ENCODE data around the gene CDH15.

CDH15 gene

DNA sequence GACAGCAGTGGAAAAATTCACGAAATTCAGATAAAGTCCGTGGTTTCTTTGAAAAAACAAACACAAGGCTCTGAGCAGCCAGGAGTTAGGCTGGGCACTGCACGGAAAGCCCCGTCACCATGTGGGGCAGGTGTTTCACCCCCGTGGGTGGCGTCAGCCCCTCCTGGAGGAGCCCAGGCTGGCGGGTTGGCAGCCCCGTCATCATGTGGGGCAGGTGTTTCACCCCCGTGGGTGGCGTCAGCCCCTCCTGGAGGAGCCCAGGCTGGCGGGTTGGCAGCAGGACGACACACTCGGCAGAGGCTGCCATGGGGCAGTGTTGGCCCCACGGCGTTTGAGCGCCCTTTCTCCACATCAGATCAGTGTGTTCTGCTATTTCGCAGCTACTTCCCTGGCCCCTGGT lies 39.8 kb upstream of the CDH15 start:
- no peaks in the 10 kb centered on the region for H3K9me3 ChIP-seq (ENCODE audit: control insufficient read depth, insufficient read depth, low read depth, low read length)
- POLR2A ChIA-PET, result no interaction called here
- peaks cover 0 to 46% of the 10 kb centered on the region in 2 experiments; a peak in 1 of 3 replicates for H3K36me3 ChIP-seq (ENCODE audit: control insufficient read depth in 2 of 2, insufficient read depth in 1 of 2, low read length in 2 of 2)
- no peak overlapping the region for H3K27ac ChIP-seq (ENCODE audit: extremely low read depth, low read depth, low read length)
- no peak overlapping the region for H3K4me3 ChIP-seq (ENCODE audit: low read depth, low read length)
- no peaks in the 10 kb centered on the region for H3K4me1 ChIP-seq (ENCODE audit: control insufficient read depth, insufficient read depth, low read length)
- CTCF ChIA-PET, result no interaction called here
- TF ChIP-seq ZNF423 (tag by site-specific recombination; IDR thresholded peaks at IDR 0.05) (no peak), ZFP41 (tag by site-specific recombination; IDR thresholded peaks at IDR 0.05; ENCODE audit: borderline replicate concordance) (no peak), ZSCAN23 (tag by site-specific recombination; IDR thresholded peaks at IDR 0.05) (no peak), ZNF138 (tag by site-specific recombination; IDR thresholded peaks at IDR 0.05; ENCODE audit: borderline replicate concordance) (no peak), ZNF426 (tag by site-specific recombination; IDR thresholded peaks at IDR 0.05) (no peak), ZNF610 (tag by site-specific recombination; IDR thresholded peaks at IDR 0.05; ENCODE audit: borderline replicate concordance) (no peak), ZNF184 (tag by site-specific recombination; IDR thresholded peaks at IDR 0.05) (no peak), ZBTB48 (tag by site-specific recombination; IDR thresholded peaks at IDR 0.05) (no peak), HOXC10 (CRISPR knock-in tag; IDR thresholded peaks at IDR 0.05) (no peak), ZNF548 (tag by site-specific recombination; IDR thresholded peaks at IDR 0.05) (no peak), ZNF785 (tag by site-specific recombination; IDR thresholded peaks at IDR 0.05) (no peak), ZNF837 (tag by site-specific recombination; IDR thresholded peaks at IDR 0.05) (no peak)
- TF ChIP-seq, protein P1, sequence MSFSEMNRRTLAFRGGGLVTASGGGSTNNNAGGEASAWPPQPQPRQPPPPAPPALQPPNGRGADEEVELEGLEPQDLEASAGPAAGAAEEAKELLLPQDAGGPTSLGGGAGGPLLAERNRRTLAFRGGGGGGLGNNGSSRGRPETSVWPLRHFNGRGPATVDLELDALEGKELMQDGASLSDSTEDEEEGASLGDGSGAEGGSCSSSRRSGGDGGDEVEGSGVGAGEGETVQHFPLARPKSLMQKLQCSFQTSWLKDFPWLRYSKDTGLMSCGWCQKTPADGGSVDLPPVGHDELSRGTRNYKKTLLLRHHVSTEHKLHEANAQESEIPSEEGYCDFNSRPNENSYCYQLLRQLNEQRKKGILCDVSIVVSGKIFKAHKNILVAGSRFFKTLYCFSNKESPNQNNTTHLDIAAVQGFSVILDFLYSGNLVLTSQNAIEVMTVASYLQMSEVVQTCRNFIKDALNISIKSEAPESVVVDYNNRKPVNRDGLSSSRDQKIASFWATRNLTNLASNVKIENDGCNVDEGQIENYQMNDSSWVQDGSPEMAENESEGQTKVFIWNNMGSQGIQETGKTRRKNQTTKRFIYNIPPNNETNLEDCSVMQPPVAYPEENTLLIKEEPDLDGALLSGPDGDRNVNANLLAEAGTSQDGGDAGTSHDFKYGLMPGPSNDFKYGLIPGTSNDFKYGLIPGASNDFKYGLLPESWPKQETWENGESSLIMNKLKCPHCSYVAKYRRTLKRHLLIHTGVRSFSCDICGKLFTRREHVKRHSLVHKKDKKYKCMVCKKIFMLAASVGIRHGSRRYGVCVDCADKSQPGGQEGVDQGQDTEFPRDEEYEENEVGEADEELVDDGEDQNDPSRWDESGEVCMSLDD (tag by site-specific recombination; IDR thresholded peaks at IDR 0.05), result no peak
- TF ChIP-seq, protein P2, sequence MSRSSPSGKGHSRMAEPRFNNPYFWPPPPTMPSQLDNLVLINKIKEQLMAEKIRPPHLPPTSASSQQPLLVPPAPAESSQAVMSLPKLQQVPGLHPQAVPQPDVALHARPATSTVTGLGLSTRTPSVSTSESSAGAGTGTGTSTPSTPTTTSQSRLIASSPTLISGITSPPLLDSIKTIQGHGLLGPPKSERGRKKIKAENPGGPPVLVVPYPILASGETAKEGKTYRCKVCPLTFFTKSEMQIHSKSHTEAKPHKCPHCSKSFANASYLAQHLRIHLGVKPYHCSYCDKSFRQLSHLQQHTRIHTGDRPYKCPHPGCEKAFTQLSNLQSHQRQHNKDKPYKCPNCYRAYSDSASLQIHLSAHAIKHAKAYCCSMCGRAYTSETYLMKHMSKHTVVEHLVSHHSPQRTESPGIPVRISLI (tag by site-specific recombination; IDR thresholded peaks at IDR 0.05), result no peak
- TF ChIP-seq, protein P3, sequence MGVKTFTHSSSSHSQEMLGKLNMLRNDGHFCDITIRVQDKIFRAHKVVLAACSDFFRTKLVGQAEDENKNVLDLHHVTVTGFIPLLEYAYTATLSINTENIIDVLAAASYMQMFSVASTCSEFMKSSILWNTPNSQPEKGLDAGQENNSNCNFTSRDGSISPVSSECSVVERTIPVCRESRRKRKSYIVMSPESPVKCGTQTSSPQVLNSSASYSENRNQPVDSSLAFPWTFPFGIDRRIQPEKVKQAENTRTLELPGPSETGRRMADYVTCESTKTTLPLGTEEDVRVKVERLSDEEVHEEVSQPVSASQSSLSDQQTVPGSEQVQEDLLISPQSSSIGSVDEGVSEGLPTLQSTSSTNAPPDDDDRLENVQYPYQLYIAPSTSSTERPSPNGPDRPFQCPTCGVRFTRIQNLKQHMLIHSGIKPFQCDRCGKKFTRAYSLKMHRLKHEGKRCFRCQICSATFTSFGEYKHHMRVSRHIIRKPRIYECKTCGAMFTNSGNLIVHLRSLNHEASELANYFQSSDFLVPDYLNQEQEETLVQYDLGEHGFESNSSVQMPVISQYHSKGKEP (tag by site-specific recombination; IDR thresholded peaks at IDR 0.05), result no peak
- TF ChIP-seq, protein P4, sequence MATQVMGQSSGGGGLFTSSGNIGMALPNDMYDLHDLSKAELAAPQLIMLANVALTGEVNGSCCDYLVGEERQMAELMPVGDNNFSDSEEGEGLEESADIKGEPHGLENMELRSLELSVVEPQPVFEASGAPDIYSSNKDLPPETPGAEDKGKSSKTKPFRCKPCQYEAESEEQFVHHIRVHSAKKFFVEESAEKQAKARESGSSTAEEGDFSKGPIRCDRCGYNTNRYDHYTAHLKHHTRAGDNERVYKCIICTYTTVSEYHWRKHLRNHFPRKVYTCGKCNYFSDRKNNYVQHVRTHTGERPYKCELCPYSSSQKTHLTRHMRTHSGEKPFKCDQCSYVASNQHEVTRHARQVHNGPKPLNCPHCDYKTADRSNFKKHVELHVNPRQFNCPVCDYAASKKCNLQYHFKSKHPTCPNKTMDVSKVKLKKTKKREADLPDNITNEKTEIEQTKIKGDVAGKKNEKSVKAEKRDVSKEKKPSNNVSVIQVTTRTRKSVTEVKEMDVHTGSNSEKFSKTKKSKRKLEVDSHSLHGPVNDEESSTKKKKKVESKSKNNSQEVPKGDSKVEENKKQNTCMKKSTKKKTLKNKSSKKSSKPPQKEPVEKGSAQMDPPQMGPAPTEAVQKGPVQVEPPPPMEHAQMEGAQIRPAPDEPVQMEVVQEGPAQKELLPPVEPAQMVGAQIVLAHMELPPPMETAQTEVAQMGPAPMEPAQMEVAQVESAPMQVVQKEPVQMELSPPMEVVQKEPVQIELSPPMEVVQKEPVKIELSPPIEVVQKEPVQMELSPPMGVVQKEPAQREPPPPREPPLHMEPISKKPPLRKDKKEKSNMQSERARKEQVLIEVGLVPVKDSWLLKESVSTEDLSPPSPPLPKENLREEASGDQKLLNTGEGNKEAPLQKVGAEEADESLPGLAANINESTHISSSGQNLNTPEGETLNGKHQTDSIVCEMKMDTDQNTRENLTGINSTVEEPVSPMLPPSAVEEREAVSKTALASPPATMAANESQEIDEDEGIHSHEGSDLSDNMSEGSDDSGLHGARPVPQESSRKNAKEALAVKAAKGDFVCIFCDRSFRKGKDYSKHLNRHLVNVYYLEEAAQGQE (tag by site-specific recombination; IDR thresholded peaks at IDR 0.05), result no peak
- TF ChIP-seq, protein P5, sequence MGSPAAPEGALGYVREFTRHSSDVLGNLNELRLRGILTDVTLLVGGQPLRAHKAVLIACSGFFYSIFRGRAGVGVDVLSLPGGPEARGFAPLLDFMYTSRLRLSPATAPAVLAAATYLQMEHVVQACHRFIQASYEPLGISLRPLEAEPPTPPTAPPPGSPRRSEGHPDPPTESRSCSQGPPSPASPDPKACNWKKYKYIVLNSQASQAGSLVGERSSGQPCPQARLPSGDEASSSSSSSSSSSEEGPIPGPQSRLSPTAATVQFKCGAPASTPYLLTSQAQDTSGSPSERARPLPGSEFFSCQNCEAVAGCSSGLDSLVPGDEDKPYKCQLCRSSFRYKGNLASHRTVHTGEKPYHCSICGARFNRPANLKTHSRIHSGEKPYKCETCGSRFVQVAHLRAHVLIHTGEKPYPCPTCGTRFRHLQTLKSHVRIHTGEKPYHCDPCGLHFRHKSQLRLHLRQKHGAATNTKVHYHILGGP (tag by site-specific recombination; IDR thresholded peaks at IDR 0.05), result no peak
